HFFc6 (cell line): ENCODE results near the gene EML3. TPM values are rescaled to one million over a fixed set of nuclear protein-coding genes. Genes with fewer than 3 reads are reported as not detected.

ENCODE experiments used
- DNase-seq: peaks from one replicate; pipeline ENCODE4 v3.0.0-alpha.2; 2018
- H3K27ac Mint-ChIP-seq: 2 replicates; pipeline ENCODE4 v1.8.0; 2020; ENCODE audit warnings: mild to moderate bottlenecking, mixed read lengths
- H3K27me3 Mint-ChIP-seq: 2 replicates; pipeline ENCODE4 v1.8.0; 2021; ENCODE audit warnings: mild to moderate bottlenecking, moderate library complexity, mixed read lengths; ENCODE audit not compliant: insufficient read depth
- H3K36me3 Mint-ChIP-seq: 2 replicates; pipeline ENCODE4 v1.8.0; 2021; ENCODE audit warnings: low read depth, mixed read lengths
- H3K4me1 Mint-ChIP-seq: 2 replicates; pipeline ENCODE4 v1.8.0; 2020; ENCODE audit warnings: low read depth, mixed read lengths
- H3K4me3 Mint-ChIP-seq: 2 replicates; pipeline ENCODE4 v1.8.0; 2020; ENCODE audit warnings: mild to moderate bottlenecking, moderate library complexity, mixed read lengths
- H3K9me3 Mint-ChIP-seq: 2 replicates; pipeline ENCODE4 v1.8.0; 2020; ENCODE audit warnings: mild to moderate bottlenecking, mixed read lengths
- CTCF ChIP-seq: fragments of 200-600 bp; sonication (generic); IDR thresholded peaks from 2 replicates; pipeline ENCODE4 v1.5.0; 2021; ENCODE audit warnings: antibody characterized with exemption, mild to moderate bottlenecking
- total RNA-seq, 6 experiments: library from RNA; stranded (reverse); fragmentation: NEBNext Ultra II Directional; extraction: Animal tissue kit (Norgen Biotek cat#: 25700); gene quantifications; 2 replicates in 1 of 6; 3 replicates in 5 of 6; pipeline ENCODE4 v1.2.3, GENCODE V29; 2021

The EML3 gene
- total RNA-seq, 6 experiments from 2014 or later: 32.5 to 39.6 (median 36.4) TPM

- no peaks in the 10 kb centered on the region for H3K9me3 Mint-ChIP-seq
- no peak for TF ChIP-seq CTCF
- H3K4me1 Mint-ChIP-seq: peaks cover 40% of the 10 kb centered on the region
- peak overlapping the region; percentile 96 for H3K4me3 Mint-ChIP-seq
- no peak for DNase-seq
- H3K27me3 Mint-ChIP-seq: peaks cover 15% of the 10 kb centered on the region
- H3K27ac Mint-ChIP-seq: peak overlapping the region; percentile 89
- H3K36me3 Mint-ChIP-seq: peaks cover 50% of the 10 kb centered on the region
Measured at GRCh38 chr11:62600367-62601121, 12.0 kb downstream of the EML3 start.

- H3K4me1 Mint-ChIP-seq: peaks cover 40% of the 10 kb centered on the region
- peaks cover 57% of the 10 kb centered on the region for H3K36me3 Mint-ChIP-seq
Measured at GRCh38 chr11:62599901-62600300, 12.7 kb downstream of the EML3 start.

GRCh38 chr11:62599069-62599696, 13.4 kb downstream of the EML3 start:
- peaks cover 40% of the 10 kb centered on the region for H3K4me1 Mint-ChIP-seq
- peaks cover 64% of the 10 kb centered on the region for H3K36me3 Mint-ChIP-seq
- peak overlapping the region; percentile 96 for H3K4me3 Mint-ChIP-seq
- DNase-seq: peak; percentile 96
- no peak for TF ChIP-seq CTCF
- H3K27me3 Mint-ChIP-seq: peaks cover 15% of the 10 kb centered on the region
- H3K9me3 Mint-ChIP-seq: no peaks in the 10 kb centered on the region
- peak overlapping the region; percentile 89 for H3K27ac Mint-ChIP-seq

More at GRCh38 chr11:62599901-62600300, 12.7 kb downstream of the EML3 start:
- no peak for DNase-seq
- Mint-ChIP-seq H3K4me3 (peak overlapping the region; percentile 96), H3K27ac (peak overlapping the region; percentile 89), H3K9me3 (no peaks in the 10 kb centered on the region), H3K27me3 (peaks cover 15% of the 10 kb centered on the region)
- no peak for TF ChIP-seq CTCF

- Mint-ChIP-seq H3K27me3 (peaks cover 19% of the 10 kb centered on the region), H3K4me1 (peaks cover 51% of the 10 kb centered on the region), H3K4me3 (no peak overlapping the region), H3K27ac (no peak overlapping the region), H3K9me3 (no peaks in the 10 kb centered on the region), H3K36me3 (peaks cover 57% of the 10 kb centered on the region)
- no peak for DNase-seq
- no peak for TF ChIP-seq CTCF
Measured at GRCh38 chr11:62595124-62595523, 17.5 kb downstream of the EML3 start.

- Mint-ChIP-seq H3K36me3 (peaks cover 41% of the 10 kb centered on the region), H3K4me3 (peak overlapping the region; percentile 44), H3K27me3 (peaks cover 14% of the 10 kb centered on the region), H3K9me3 (no peaks in the 10 kb centered on the region), H3K4me1 (peaks cover 43% of the 10 kb centered on the region), H3K27ac (peak overlapping the region; percentile 31; the same call in 1 of the 2 replicates)
- peak; percentile 59 for DNase-seq
- peak; percentile 76 for TF ChIP-seq CTCF
Measured at GRCh38 chr11:62593434-62594044, 19.0 kb downstream of the EML3 start.
